Epithelial cell of proximal tubule (primary cell): ENCODE results near the gene SLC15A1. TPM values are rescaled to one million over a fixed set of nuclear protein-coding genes. Genes with fewer than 3 reads are reported as not detected.

ENCODE experiments used
- DNase-seq: peaks from one replicate; pipeline ENCODE4 v3.0.0-alpha.2; 2011; ENCODE audit warnings: low read depth
- H3K4me3 ChIP-seq: 2 replicates; pipeline ENCODE4 v1.5.1; 2011; ENCODE audit warnings: low read depth, mild to moderate bottlenecking, low read length
- CTCF ChIP-seq: conservative IDR thresholded peaks from 2 replicates; pipeline ENCODE4 v1.5.1; 2012; ENCODE audit warnings: low read depth, mild to moderate bottlenecking, low read length
- total RNA-seq: library from RNA; depleted of rRNA; stranded (reverse); fragments of >200 nt; gene quantifications from 2 replicates; pipeline ENCODE4 v1.2.3, GENCODE V29; 2015

SLC15A1 gene
- total RNA-seq, 1 donor from 2014 or later = 4.6 TPM

- no peak overlapping the region for H3K4me3 ChIP-seq
- no peak for DNase-seq
- no peak for TF ChIP-seq CTCF
Observed at GRCh38 chr13:98665638-98665995, 86.9 kb downstream of the SLC15A1 start.

GRCh38 chr13:98664924-98665637 lies 87.4 kb downstream of the SLC15A1 start:
- DNase-seq = no peak
- H3K4me3 ChIP-seq = no peak overlapping the region
- no peak for TF ChIP-seq CTCF

- DNase-seq = no peak
- TF ChIP-seq CTCF = no peak
- no peak overlapping the region for H3K4me3 ChIP-seq
Observed at GRCh38 chr13:98664510-98664909, 88.0 kb downstream of the SLC15A1 start.

GRCh38 chr13:98664047-98664446 lies 88.4 kb downstream of the SLC15A1 start:
- no peak overlapping the region for H3K4me3 ChIP-seq
- no peak for TF ChIP-seq CTCF
- peak; percentile 70 for DNase-seq

GRCh38 chr13:98658131-98658530 lies 94.3 kb downstream of the SLC15A1 start:
- no peak for DNase-seq
- H3K4me3 ChIP-seq = no peak overlapping the region
- no peak for TF ChIP-seq CTCF

GRCh38 chr13:98657506-98658085 lies 94.9 kb downstream of the SLC15A1 start:
- H3K4me3 ChIP-seq = no peak overlapping the region
- DNase-seq = no peak
- no peak for TF ChIP-seq CTCF

- no peak overlapping the region for H3K4me3 ChIP-seq
- no peak for TF ChIP-seq CTCF
- DNase-seq = no peak
Observed at GRCh38 chr13:98656223-98656622, 96.2 kb downstream of the SLC15A1 start.
